SH-SY5Y (cell line): ENCODE results near the gene HPCAL1.

Source experiments
- GATA2 ChIP-seq: IDR thresholded peaks from 2 replicates; pipeline ENCODE4 v1.6.1; 2011; ENCODE audit warnings: mild to moderate bottlenecking, low read depth, low read length
- GATA3 ChIP-seq: IDR thresholded peaks from 2 replicates; pipeline ENCODE4 v1.6.1; 2011; ENCODE audit warnings: low read depth, mild to moderate bottlenecking, low read length, moderate library complexity

DNA sequence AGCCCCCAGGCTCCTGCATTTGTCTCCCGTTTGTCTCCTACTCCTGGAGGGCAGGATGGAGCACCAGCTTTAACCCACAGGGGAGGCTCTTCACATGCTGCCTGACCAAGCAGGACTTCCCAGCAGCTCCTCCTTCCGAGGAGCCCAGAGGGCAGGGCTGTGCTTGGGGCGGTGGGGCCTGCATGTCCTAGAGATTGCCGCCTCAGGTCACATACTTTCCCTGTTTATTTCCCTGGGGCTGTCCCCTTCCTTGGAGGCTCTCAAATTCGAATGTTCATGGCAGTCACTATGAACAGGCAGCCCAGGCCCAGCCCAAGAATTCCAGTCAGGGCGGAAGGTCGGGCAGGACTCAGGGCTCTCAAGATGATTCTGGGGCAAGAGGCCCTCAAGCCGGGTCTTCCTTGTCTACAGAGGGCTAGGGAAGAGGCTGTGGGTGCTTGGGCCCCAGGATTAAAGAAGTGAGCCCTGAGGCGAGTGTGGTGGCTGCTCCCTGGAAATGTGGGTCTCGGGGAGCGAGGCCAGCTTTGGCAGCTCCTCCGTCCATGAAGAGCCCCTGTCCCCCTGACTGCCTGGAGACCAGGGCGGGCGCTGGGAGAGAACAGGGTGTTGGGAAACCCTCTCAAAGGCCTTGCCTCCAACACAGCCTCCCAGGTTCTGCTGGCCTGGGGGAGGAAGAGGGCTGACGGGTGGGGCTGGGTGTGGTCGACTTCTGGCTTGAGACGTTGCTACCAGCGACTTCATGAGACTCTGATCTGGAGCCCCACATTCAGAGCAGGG, 48.9 kb upstream of the HPCAL1 start:
- TF ChIP-seq GATA2 (no peak), GATA3 (no peak)
